Stimulated activated CD4-positive, alpha-beta T cell treated with anti-CD3 and anti-CD28 coated beads, Interleukin-15, amount 100 ng/mL, for 24 hours (primary cell): ENCODE data around the gene METTL9.
A peak's percentile ranks its signal among the peaks of the same experiment; 100 is the strongest.
"Not testable (repeated sequence)": the region's sequence is repeated elsewhere in the genome, so short reads cannot be mapped to it uniquely, and the experiment has no call there.

Experiments used
- DNase-seq: peaks from one replicate; pipeline ENCODE4 v3.0.0-alpha.2; 2020

The METTL9 gene

DNA sequence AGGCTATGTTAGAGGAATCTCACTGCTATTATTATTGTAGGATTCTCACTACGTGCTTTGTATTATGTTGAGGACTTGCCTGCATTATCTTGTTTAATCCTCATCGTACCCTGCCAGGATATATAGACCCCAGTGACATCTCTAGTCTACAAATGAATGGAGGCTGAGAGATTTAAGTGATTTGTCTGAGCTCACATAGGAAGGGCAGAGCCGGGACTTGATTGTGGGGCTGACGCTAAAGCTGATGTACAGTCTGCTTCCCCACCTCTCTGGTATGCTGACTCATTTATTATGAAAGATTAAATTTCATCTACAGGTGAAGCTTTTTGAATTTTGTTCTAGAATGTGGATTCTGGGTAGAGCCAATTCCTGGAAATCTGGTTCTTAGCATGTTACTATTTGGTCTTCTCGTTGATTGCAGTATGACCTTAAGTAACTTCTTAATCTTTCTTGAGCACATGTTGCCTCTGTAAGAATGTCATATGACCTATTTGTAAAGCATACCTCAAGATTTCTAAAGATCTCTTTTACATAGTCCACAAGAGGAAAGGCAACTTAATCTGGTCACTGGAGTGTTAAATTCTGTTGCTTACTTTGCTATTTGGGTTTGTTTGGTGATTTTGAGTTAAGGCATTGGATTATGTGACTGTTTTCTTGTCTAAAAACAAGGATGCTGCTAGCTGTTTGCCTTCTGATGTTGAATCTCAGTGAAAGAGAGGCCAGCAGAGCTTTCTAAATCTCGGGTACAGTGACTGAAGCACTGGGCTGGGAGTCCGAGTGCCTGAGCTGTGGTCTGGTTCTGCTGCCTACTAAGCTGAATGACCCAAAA, 12.4 kb downstream of the METTL9 start:
- no peak for DNase-seq

DNA sequence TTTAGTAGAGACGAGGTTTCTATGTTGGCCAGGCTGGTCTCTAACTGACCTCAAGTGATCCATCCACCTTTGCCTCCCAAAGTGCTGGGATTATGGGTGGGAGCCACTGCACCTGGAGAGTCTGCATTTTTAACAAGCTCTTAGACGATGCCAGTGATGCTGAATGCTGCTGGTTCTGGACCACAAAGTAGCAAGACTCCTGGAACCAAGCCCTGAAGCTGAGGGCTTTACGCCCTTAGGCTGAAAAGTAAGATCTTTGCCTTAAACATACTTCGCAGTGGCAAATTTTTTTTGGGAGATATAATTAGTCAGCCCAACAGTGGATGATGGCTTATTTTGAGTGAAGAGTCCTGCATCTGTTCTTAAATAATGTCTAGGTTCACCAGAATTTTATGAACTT, 14.0 kb downstream of the METTL9 start:
- no peak for DNase-seq

DNA sequence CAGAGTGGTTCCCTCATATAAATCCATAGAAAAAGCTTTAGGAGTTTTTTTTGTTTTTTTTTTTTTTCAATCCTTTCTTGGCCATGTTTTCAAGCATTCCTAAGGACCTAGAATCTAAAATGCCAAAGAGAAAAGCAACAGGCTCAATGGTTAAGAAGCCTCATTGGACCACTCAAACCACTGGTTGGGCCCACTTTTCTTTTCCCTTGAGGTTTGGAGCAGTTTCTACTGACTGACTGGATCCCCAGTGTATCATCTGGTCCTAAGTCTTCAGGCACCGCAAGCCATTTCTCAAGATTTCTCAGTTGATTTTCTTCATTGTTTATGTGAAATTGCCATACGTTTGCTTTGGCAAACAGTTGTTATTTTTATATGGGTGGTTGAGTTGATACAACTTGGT, 14.4 kb downstream of the METTL9 start:
- no peak for DNase-seq

DNA sequence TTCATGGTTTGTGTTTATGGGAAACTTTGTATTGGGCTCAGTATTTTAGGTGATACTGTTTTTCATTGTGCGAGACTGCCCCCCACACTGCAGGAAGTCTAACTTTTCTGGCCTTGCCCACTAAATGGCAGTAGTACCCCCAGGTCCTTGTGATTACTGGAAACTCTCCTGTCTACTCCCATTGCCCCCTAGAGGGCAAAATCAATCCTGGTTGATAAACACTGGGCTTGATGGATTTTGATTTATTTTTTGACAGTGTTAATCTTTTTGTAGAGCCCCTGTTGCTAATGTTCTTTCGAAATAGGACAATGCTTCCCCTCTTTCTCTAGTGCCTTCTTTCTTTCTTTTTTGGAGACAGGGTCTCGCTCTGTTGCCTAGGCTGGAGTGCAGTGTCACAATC, 15.5 kb downstream of the METTL9 start:
- DNase-seq, result no peak

DNA sequence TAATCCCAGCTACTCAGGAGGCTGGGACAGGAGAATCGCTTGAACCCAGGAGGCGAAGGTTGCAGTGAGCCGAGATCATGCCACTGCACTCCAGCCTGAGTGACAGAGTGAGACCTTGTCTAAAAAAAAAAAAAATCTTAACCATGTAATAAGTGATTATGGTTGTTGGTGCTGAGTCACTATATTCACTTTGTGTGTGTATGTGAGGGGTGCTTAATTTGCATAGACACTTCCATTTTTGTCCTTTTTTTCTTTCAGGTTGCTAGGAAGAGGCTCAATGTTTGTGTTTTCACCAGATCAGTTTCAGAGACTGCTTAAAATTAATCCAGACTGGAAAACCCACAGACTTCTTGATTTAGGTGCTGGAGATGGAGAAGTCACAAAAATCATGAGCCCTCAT, 18.2 kb downstream of the METTL9 start:
- no peak for DNase-seq

DNA sequence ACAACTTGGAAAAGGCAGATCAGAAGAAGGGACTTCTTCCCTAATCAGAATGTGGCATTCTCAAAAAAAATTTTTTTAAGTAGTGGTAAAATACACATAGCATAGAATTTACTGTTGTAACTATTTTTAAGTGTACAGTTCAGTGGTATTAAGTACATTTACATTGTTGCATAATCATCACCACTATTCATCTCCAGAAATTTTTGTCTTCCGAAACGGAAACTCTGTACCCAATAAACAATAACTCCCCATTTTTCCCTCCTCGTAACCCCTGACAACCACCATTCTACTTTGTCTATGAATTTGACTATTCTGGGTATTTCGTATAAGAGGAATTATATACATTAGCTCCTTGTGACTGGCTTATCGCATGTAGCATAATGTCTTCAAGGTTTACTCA, 18.9 kb downstream of the METTL9 start:
- no peak for DNase-seq

DNA sequence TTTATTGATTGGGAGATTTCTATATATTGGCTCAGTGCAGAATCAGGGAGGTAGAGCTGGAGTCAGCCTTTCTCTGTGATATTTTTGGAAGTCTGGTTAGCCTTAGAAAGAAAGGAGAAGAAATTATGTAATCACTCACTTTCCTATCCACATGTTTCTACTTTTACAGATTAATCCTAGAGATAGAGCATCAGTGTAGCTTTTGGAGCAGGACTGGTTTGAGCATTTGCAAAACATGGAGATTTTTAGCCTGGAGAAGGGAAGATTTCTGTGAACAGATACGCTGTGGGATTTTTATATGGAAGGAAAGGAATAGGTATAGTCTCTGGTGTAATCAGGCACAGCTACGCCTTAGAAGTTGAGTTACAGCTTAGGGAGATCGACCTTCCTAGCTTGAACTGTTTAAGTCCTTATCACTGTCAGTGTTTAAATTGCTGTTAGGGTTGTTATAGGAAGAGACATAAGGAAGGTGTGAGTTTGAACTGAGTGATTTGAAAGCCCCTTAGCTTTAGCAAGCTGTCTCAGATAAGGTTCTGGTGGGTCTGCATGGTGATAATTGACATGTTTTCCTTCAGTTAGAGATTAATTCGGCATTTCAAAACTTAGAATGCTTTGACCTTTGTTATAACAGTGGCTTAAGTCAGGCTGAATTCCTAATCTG, 20.5 kb downstream of the METTL9 start:
- no peak for DNase-seq

DNA sequence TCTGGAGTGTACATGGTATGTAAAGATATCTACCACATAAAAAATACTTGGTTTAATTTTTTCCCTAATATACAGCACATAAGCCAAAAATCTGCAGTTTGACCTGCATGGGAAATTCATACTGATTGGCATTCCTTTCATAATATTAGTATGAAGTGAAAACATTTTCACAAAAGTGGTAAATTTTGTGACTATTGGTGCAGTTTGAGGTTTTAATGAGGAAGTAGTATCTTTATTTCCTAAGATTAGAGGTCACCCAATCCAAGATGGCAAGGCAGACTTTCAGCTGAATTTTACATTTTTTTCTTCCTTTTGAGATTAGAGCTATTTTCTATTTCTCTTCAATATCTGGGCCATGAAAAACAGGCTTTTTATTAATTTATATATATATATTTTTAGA, 21.2 kb downstream of the METTL9 start:
- DNase-seq, result no peak

DNA sequence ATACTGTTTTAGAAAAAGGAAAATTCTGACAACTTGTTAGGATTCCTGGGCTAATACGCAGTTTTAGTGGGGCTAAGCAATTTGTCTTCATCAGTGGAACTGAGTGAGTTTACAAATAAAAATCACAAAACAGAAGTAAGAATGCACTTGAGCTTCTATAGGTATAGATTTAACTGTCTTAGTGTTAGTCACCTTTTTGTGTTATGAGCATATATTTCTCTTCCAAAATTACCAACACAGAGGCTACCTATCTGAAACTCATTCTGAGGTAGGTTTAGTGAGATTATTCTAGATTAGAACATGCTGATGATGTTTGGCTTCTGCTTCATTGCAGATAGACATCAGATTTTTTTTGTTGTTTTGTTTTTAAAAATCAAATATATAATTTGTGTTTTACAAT, 23.2 kb downstream of the METTL9 start:
- no peak for DNase-seq

DNA sequence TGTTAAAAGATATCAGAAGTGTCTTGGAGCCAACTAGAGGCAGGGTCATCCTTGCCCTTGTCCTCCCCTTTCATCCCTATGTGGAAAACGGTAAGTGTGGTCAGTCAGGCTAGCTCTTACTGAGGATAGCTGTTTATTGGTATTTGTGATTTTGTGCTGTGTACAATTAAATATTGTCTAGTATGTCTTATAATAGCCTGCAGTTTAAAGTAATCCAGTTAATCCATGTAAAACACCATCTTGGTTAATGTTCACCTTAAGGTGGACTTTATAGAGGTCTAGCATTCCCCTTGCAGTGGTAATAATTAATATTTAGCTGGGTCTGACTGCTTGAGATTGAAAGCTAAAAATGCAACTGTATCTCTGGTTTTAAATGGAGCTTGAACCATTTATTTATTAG, 25.6 kb downstream of the METTL9 start:
- DNase-seq, result no peak

DNA sequence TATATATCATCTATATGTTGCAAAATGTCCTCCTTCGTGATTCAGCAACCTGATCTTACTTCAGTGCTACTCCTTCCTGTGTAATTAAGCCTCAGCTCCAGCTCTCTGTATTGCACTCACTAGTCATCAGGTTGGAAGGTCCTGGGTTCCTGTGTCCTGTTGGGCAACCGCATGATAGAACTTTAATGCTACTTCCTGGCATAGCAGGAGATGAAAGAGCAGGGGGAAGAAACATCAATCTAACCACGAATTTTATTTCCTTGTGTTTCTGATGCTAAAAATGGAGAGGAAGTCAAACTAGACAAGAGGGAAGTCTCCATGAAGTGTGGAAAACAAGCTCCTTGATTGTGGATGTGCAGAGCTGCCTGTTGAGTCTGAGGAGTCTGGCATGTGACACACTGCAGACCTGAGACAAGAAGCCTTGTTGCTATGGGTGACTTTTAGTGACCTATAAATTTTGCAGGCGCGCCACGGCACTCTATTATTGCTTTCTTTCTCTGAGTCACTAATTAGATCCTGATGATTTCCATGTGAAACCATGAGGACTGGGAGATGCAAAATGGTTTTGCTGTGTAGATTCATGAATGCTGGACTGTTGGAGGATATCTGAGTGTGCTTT, 27.4 kb downstream of the METTL9 start:
- no peak for DNase-seq

DNA sequence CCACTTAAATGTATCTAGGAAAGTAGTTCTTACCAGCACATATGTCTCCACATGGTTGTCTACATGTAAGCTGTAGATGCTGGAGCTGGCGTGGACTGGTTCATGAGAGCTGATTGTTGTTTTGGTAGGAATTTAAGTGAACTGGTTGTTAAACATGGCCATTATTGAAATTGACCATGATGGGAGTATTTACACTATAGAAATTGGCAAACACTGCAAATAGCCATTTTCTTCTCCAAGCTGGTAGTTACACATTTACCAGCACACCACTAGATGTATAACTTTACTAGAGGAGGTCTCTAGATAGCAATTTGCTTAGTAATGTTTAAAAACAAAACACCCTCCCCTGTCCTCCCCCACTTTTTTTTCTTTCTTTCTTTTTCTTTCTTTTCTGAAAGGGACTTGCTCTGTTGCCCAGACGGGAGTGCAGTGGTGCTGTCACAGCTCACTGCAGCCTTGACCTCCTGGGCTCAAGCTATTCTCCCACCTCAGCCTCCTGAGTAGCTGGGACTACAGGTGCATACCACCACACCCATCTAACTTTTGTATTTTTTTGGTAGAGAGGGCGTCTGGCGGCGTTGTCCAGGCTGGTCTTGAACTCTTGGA, 28.8 kb downstream of the METTL9 start:
- DNase-seq, result no peak

DNA sequence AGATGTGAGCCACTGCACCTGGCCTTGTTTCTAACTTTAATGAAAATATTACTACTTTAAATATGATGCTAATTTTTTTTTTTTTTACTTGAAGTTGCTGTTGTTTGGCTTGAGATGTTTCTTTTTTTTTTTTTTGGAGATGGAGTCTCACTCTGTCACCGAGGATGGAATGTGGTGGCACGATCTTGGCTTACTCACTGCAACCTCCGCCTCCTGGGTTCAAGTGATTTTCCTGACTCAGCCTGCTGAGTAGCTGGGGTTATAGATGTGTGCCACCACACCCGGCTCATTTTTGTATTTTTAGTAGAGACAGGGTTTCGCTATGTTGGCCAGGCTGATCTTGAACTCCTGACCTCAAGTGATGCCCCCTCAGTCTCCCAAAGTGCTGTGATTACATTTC, 29.4 kb downstream of the METTL9 start:
- DNase-seq, result no peak

DNA sequence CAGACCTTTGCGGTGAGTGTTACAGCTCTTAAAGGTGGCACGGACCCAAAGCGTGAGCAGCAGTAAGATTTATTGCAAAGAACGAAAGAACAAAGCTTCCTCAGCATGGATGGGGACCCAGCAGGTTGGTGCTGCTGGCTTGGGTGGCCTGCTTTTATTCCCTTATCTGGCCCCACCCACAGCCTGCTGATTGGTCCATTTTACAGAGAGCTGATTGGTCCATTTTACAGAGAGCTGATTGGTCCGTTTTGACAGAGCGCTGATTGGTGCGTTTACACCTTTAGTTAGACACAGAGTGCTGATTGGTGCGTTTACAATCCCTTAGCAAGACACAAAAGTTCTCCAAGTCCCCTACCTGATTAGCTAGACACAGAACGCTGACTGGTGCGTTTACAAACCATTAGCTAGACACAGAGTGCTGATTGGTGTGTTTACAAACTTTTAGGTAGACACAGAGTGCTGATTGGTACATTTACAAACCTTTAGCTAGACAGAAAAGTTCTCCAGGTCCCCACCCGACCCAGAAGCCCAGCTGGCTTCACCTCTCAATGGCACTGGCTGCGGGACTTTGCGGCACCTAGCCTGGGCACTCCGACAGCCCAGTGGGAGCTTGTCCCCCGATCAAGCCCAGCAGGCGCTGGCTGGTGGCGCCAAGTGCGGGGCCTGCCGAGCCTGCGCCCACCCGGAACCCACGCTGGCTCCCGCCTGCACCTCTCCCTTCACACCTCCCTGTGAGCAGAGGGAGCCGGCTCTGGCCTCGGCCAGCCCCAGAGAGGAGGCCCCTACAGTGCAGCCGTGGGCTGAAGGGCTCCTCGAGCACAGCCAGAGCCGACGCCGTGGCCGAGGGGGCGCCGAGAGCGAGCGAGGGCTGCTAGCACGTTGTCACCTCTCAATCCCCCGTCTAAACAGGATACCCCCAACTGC, 30.5 kb downstream of the METTL9 start:
- DNase-seq, result not testable (repeated sequence)

DNA sequence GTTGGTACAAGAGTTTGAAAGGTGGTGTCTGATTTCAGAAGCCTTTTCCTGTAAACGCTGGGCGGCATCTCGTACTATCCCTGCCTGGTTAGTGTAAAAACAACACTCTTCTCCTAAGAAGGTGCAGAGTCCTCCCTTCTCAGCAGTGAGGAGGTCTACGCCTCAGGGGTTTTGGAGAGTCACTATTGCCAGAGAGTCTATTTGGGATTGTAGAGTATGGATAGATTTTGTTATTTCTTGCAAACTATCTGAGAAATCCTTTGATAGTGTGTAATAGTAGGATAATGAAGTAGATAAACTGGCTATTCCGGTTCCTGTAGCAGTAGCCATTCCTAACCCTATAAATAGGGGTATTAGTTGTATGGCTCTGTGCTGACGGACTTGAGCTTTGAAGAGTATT, 31.5 kb downstream of the METTL9 start:
- DNase-seq, result not testable (repeated sequence)

DNA sequence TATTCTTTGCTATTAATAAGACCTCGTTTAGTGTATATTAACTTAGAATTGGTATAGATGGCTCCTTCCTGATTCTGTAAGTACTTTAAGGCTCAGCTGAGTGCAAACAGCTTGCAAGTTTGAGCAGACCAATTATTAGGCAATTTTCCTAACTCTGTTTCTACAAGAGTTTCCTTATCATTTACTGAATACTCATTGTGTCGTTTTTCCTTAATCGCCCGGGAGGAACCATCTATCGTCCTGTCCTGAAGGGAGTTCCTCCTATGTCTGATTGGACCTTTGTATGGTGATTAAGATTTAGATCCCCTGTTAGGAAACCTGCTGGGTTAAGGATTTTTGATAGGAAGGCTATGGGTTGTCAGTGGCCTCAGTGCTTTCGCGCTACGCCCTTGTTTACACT, 32.0 kb downstream of the METTL9 start:
- not testable (repeated sequence) for DNase-seq

DNA sequence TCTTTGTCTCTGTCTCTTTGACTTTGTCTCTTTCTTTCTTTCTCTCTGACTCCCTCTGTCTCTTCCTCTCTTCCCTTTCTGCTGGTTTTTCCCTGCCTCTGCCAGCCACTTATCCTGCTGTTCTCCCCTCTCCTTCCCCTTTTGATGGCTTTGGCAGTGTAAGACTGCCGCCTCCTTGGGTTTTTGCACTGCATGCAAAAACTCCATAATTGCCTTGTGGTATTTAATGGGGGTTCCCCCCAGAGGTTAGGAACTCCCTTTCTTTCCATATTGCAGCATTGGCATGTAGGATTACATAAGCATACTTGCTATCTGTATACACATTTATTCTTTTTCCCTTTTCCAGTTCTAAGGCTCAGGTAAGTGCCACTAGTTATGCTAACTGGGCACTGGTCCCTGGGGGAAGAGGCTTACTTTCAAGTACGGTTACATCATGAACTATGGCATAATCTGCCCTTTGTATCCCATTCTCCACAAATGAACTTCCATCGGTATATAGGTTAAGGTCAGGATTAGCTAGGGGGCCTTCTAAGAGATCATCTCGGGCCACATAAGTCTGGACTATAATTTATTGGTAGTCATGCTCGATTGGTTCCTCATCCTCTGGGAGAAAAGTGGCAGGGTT, 32.7 kb downstream of the METTL9 start:
- not testable (repeated sequence) for DNase-seq

DNA sequence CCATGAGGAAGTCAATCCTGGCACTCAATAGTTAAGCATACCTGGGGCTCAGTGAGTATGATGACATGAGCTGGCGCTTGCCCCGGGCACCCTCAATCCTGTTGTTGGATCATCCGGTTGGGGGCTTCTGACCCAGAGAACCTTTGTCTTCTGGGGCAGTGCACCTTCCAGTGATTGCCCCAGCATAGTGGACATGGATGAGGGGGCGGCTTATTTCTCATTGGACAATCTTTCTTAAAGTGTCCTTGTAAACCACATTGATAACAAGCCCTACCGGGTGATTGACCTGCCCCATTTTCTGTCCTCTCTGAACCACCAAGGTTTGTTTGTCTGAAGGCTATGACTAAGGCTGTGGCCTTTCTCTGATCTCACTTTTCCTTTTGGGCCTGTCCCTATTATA, 34.8 kb downstream of the METTL9 start:
- no peak for DNase-seq

DNA sequence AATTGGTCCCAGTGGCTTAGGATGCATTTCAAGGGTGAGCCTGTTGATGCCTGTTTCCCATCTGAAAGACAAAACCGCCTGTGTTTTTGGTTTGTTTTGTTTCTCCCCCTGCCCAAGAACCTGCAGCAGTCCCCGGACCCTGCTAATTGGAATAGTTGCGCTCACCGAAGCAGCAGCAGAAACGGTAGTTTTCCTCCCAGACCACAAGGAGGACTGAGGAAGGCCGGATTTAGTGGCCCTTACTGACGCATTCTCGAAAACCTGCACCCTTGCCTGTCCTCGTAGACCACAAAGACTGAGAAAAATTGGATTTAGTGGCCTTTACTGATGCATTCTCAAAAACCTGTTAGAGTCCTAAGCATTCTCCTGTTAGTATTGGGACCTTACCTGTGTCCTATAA, 36.3 kb downstream of the METTL9 start:
- DNase-seq, result not testable (repeated sequence)

DNA sequence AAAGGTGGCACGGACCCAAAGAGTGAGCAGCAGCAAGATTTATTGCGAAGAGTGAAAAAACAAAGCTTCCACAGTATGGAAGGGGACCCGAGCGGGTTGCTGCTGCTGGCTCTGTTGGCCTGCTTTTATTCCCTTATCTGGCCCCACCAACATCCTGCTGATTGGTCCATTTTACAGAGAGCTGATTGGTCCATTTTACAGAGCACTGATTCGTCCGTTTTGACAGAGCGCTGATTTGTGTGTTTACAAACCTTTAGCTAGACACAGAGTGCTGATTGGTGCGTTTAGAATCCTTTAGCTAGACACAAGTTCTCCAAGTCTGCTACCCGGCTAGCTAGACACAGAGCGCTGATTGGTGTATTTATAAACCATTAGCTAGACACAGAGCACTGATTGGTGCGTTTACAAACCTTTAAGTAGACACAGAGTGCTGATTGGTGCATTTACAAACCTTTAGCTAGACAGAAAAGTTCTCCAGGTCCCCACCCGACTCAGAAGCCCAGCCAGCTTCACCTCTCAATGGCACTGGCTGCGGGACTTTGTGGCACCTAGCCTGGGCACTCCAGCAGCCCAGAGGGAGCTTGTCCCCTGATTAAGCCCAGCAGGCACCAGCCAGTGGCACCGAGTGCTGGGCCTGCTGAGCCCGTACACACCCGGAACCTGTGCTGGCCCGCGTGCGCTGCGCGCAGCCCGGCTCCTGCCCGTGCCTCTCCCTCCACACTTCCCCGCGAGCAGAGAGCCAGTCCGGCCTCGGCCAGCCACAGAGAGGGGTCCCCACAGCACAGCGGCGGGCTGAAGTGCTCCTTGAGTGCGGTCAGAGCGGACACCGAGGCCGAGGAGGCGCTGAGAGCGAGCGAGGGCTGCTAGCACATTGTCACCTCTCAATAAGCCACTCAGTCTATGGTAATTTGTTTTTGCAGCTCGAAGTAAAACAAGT, 37.9 kb downstream of the METTL9 start:
- DNase-seq, result no peak

DNA sequence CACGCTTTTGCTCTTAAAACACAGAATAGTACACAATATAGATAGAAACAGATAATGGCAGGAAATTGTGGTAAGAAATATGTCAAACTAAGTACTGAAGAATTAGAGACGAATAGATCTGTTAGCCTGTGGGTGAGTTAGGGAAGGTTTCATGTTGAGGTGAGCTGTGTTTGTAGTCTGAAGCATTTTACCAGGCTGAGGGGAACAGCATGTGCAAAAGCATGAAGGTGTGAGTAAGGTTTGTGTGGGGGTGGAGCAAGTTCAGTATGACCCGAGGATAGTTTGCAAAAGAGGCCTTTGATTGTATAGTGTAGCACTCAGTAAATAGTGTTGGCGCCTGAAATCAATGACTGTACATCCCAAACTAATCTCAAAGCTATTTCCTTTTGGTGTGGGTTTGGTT, 39.2 kb downstream of the METTL9 start:
- peak; percentile 36 for DNase-seq
